K562 treated with DMSO at 1 percent for 48 hours (cell line): ENCODE data around the gene DPP10. TPM values are rescaled to one million over a fixed set of nuclear protein-coding genes. Genes with fewer than 3 reads are reported as not detected.

Source experiments
- total RNA-seq: library from RNA; unstranded; fragments of 300-600 nt; gene quantifications from 2 replicates; pipeline ENCODE4 v1.2.3, GENCODE V29; 2022; ENCODE audit warnings: low replicate concordance; ENCODE audit errors: extremely low read depth

Gene DPP10
- not detected in 2 replicates for total RNA-seq

DNA sequence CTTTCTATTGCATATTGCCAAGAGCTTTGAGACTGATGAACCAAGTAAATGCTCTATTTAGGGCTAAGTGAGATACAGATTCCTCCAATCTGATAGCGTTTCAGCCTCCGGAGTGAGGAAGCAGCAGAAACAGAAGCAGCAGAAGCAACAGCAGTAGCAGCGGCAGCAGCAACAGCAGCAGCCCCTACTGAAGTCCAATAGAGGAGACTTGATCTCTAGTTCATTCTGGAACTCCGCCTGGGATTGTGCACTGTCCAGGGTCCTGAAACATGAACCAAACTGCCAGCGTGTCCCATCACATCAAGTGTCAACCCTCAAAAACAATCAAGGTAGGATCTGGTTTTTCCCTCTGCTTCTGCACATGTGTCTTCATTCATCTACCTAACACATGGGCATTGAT lies at the start of gene DPP10:
Gene DPP10 (plus strand): TSS at position 132 of the 400 bp plus-strand sequence.

